ENCODE measurements around the gene RYR3. TPM values are rescaled to one million over a fixed set of nuclear protein-coding genes. Genes with fewer than 3 reads are reported as not detected.

Gene RYR3
- total and polyA plus RNA-seq, 10 of the 15 experiments (the other 5 are each of a cell fraction or from before 2014, with no cell fraction given) = under 0.01 to 0.44 (median 0.16) TPM; not detected in 5

DNA sequence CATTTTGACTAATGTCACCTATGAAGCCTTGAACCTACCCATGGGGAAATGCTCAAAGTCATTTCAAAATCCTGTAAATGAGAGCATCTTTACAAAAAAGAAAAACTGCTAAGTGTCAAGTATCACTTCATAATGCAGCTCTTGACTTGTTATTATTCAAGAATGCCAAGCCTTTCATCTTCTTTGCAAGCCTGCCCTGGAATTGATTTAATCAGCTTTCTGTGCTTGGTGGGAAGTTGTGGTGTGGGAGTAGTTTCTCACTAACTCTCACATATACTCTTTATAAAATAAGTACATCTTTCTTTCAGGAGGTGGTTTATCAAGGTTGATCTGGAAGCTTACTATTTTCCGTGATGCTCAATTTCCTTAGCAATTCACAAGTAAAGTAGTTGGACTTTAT lies 43.6 kb downstream of the RYR3 start (continued):
- TF ChIP-seq, protein P1, sequence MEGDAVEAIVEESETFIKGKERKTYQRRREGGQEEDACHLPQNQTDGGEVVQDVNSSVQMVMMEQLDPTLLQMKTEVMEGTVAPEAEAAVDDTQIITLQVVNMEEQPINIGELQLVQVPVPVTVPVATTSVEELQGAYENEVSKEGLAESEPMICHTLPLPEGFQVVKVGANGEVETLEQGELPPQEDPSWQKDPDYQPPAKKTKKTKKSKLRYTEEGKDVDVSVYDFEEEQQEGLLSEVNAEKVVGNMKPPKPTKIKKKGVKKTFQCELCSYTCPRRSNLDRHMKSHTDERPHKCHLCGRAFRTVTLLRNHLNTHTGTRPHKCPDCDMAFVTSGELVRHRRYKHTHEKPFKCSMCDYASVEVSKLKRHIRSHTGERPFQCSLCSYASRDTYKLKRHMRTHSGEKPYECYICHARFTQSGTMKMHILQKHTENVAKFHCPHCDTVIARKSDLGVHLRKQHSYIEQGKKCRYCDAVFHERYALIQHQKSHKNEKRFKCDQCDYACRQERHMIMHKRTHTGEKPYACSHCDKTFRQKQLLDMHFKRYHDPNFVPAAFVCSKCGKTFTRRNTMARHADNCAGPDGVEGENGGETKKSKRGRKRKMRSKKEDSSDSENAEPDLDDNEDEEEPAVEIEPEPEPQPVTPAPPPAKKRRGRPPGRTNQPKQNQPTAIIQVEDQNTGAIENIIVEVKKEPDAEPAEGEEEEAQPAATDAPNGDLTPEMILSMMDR (IDR thresholded peaks at IDR 0.05 in 2 of 3, conservative IDR thresholded peaks at IDR 0.05 in 1 of 3; ENCODE audit: control insufficient read depth in 2 of 3, extremely low read depth in 1 of 3, insufficient read depth in 1 of 3, low read depth in 3 of 3, low read length in 3 of 3) = no peak
- no peak for TF ChIP-seq SIX5 (IDR thresholded peaks at IDR 0.05; ENCODE audit: low read depth, low read length, severe bottlenecking)
- no peak for TF ChIP-seq TBL1XR1 (IDR thresholded peaks at IDR 0.05; ENCODE audit: low read depth, low read length)
- TF ChIP-seq TCF3 (IDR thresholded peaks at IDR 0.05; ENCODE audit: borderline replicate concordance, insufficient read depth, low read depth, low read length) = no peak
- TF ChIP-seq FOXM1 (IDR thresholded peaks at IDR 0.05; ENCODE audit: low read depth, low read length) = no peak

DNA sequence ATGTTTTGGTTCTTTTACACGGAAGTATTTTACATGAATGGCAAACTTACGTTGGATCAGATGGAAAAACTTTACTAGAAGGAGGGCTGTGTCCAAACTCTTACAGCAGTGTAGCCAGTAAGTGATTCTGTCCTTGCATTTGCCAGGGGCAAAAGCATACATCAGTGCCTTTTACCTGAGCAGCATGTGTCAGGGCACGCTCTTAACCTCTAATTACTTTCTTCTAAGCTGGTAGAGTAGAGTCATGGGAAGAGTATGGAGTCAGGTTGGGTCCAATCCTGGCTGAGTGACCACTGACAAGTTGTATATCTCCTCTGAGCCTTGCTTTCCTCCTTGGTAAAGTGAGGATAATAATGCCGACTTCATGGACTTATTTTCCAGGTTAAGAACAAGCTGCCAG lies 47.1 kb downstream of the RYR3 start:
- ChIA-PET RAD21 (ENCODE audit: unreplicated experiment) (no interaction called here), CTCF (no interaction called here), SMC1A (ENCODE audit: uncharacterized antibody, unreplicated experiment) (no interaction called here), POLR2A (no interaction called here)
- Histone ChIP-seq H3K36me3 (ENCODE audit: control insufficient read depth in 2 of 2, insufficient read depth in 2 of 2, low read length in 1 of 2) (no peaks in the 10 kb centered on the region), H2AFZ (ENCODE audit: control insufficient read depth, low read depth, low read length) (no peak overlapping the region), H3K4me1 (ENCODE audit: control insufficient read depth, insufficient read depth, low read length) (no peaks in the 10 kb centered on the region), H3K4me2 (ENCODE audit: control insufficient read depth, insufficient read depth) (no peak overlapping the region), H3K4me3 (no peak overlapping the region), H3K9ac (ENCODE audit: control insufficient read depth, insufficient read depth, low read length) (no peak overlapping the region), H3K27ac (ENCODE audit: control insufficient read depth, insufficient read depth) (no peak overlapping the region), H3K79me2 (ENCODE audit: control insufficient read depth, insufficient read depth, low read length) (no peaks in the 10 kb centered on the region), H4K20me1 (ENCODE audit: control insufficient read depth, insufficient read depth) (no peaks in the 10 kb centered on the region), H3K9me3 (replicated peaks; ENCODE audit: control insufficient read depth, insufficient read depth, low read length) (no peaks in the 10 kb centered on the region), H3K27me3 (replicated peaks in 1 of 2; ENCODE audit: control insufficient read depth in 2 of 2, insufficient read depth in 2 of 2, low read length in 1 of 2) (no peaks in the 10 kb centered on the region; a peak in 1 of 4 replicates)
- ATAC-seq = no peak
- 2% methylated on average over 4 of the region's 4 CpGs for WGBS (ENCODE audit: insufficient coverage, insufficient replicate concordance, low lambda C conversion rate, missing lambda C conversion rate)
- no TSS peak for BruUV-seq (replicated peaks)
- in situ Hi-C loops (cut with MboI) (no loop called here), intact Hi-C loops (cut with micrococcal nuclease; ENCODE audit: unreplicated experiment) (no loop called here)
- no peak for FAIRE-seq
- DNase-seq (ENCODE audit: low read depth, low spot score) = no peak
- TF ChIP-seq IKZF1 (conservative IDR thresholded peaks at IDR 0.05) (no peak), CBX5 (IDR thresholded peaks at IDR 0.05; ENCODE audit: low read depth) (no peak), NRF1 (conservative IDR thresholded peaks at IDR 0.05; ENCODE audit: low read depth, low read length) (no peak), PAX5 (IDR thresholded peaks at IDR 0.05; ENCODE audit: borderline replicate concordance, low read depth, low read length) (no peak), RUNX3 (IDR thresholded peaks at IDR 0.05; ENCODE audit: low read length) (no peak), NR2F1 (conservative IDR thresholded peaks at IDR 0.05) (no peak), ZSCAN29 (IDR thresholded peaks at IDR 0.05) (no peak), MYC (IDR thresholded peaks at IDR 0.05; ENCODE audit: insufficient read depth, insufficient read length, insufficient replicate concordance, low read length, severe bottlenecking) (no peak), SIX5 (IDR thresholded peaks at IDR 0.05; ENCODE audit: low read depth, low read length, severe bottlenecking) (no peak)
- TF ChIP-seq, protein P2, sequence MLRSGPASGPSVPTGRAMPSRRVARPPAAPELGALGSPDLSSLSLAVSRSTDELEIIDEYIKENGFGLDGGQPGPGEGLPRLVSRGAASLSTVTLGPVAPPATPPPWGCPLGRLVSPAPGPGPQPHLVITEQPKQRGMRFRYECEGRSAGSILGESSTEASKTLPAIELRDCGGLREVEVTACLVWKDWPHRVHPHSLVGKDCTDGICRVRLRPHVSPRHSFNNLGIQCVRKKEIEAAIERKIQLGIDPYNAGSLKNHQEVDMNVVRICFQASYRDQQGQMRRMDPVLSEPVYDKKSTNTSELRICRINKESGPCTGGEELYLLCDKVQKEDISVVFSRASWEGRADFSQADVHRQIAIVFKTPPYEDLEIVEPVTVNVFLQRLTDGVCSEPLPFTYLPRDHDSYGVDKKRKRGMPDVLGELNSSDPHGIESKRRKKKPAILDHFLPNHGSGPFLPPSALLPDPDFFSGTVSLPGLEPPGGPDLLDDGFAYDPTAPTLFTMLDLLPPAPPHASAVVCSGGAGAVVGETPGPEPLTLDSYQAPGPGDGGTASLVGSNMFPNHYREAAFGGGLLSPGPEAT (IDR thresholded peaks at IDR 0.05; ENCODE audit: low read depth) = no peak
- TF ChIP-seq, protein P3, sequence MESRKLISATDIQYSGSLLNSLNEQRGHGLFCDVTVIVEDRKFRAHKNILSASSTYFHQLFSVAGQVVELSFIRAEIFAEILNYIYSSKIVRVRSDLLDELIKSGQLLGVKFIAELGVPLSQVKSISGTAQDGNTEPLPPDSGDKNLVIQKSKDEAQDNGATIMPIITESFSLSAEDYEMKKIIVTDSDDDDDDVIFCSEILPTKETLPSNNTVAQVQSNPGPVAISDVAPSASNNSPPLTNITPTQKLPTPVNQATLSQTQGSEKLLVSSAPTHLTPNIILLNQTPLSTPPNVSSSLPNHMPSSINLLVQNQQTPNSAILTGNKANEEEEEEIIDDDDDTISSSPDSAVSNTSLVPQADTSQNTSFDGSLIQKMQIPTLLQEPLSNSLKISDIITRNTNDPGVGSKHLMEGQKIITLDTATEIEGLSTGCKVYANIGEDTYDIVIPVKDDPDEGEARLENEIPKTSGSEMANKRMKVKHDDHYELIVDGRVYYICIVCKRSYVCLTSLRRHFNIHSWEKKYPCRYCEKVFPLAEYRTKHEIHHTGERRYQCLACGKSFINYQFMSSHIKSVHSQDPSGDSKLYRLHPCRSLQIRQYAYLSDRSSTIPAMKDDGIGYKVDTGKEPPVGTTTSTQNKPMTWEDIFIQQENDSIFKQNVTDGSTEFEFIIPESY (IDR thresholded peaks at IDR 0.05) = no peak
- TF ChIP-seq, protein P1 (IDR thresholded peaks at IDR 0.05 in 2 of 3, conservative IDR thresholded peaks at IDR 0.05 in 1 of 3; ENCODE audit: control insufficient read depth in 2 of 3, extremely low read depth in 1 of 3, insufficient read depth in 1 of 3, low read depth in 3 of 3, low read length in 3 of 3) = no peak
